Heart left ventricle (tissue), 16 donors: ENCODE data around the gene FREM1. TPM values are rescaled to one million over a fixed set of nuclear protein-coding genes. Genes with fewer than 3 reads are reported as not detected.

Experiments
- ATAC-seq, 4 donors: fragments of 200-7000 bp; cut with Tn5 transposase; one replicate each; pipeline ENCODE4 v1.9.1; 2020 to 2022; ENCODE audit warnings: moderate library complexity in 4 of 4, mild to moderate bottlenecking in 3 of 4, moderate number of reproducible peaks in 1 of 4
- DNase-seq, 5 donors: peaks; one replicate each; pipeline ENCODE4 v3.0.0-alpha.2; 2020
- H3K27ac ChIP-seq, 12 donors: fragments of 200-600 bp; sonication (generic) in 4 of 12; one replicate each; pipeline versions ENCODE4 v1.5.0 to v1.8.0; 2016 to 2022; ENCODE audit warnings: mild to moderate bottlenecking in 2 of 12
- H3K27me3 ChIP-seq, 9 donors: fragments of 200-600 bp; sonication (generic) in 2 of 9; one replicate each; pipeline versions ENCODE4 v1.5.1 to v1.8.0; 2016 to 2022; ENCODE audit warnings: mild to moderate bottlenecking in 3 of 9
- H3K36me3 ChIP-seq, 9 donors: fragments of 200-600 bp; sonication (generic) in 2 of 9; one replicate each; pipeline versions ENCODE4 v1.5.0 to v1.8.0; 2018 to 2022; ENCODE audit warnings: mild to moderate bottlenecking in 2 of 9
- H3K4me1 ChIP-seq, 12 donors: fragments of 200-600 bp; sonication (generic) in 4 of 12; one replicate each; pipeline versions ENCODE4 v1.5.0 to v1.8.0; 2016 to 2022; ENCODE audit warnings: mild to moderate bottlenecking in 3 of 12
- H3K4me3 ChIP-seq, 12 donors: fragments of 200-600 bp; sonication (generic) in 4 of 12; one replicate each; pipeline versions ENCODE4 v1.5.0 to v1.8.0; 2017 to 2022; ENCODE audit warnings: mild to moderate bottlenecking in 9 of 12, moderate library complexity in 4 of 12
- H3K9me3 ChIP-seq, 12 donors: fragments of 200-600 bp; sonication (generic) in 4 of 12; one replicate each; pipeline versions ENCODE4 v1.5.0 to v1.8.0; 2016 to 2022; ENCODE audit warnings: mild to moderate bottlenecking in 1 of 12
- POLR2A ChIP-seq, 2 donors: fragments of 450-650 bp; IDR thresholded peaks; one replicate each; pipeline ENCODE4 v1.6.1; 2017; ENCODE audit warnings: antibody characterized with exemption in 2 of 2, mild to moderate bottlenecking in 2 of 2, moderate library complexity in 2 of 2
- WGBS, 4 donors: extraction: QIAGEN DNeasy Blood & Tissue Kit in 2 of 4; methylation state at CpG; one replicate each; pipeline versions ENCODE4 v1.1.5 to v1.1.7; 2013 to 2018; 5-methylcytosine and 5-hydroxymethylcytosine counted together
- intact Hi-C, 10 donors: fragments of 100-400 bp; cut with DNase I; formaldehyde crosslinking; loops; one replicate each; pipeline versions ENCODE4 v1.11.1 to v1.14.2; 2022
- polyA plus RNA-seq, 2 donors: library from polyadenylated mRNA; stranded (reverse); fragments of 200-250 nt; gene quantifications; one replicate each; pipeline ENCODE4 v1.2.3, GENCODE V29; 2013
- total RNA-seq, 9 donors: library from RNA; depleted of rRNA in 2 of 9; stranded (reverse); fragments of >200 nt in 2 of 9; fragmentation: NEBNext Ultra II Directional in 3 of 9; extraction: Animal tissue kit (Norgen Biotek cat#: 25700) in 3 of 9; gene quantifications; one replicate each; pipeline versions ENCODE4 v1.1.0 to v1.2.4, GENCODE V29; 2016 to 2023
- TF ChIP-seq, protein P1 (sequence below), 12 donors: fragments of 200-600 bp; sonication (generic) in 4 of 12; IDR thresholded peaks; one replicate each; pipeline versions ENCODE4 v1.5.0 to v1.8.0; 2018 to 2022; ENCODE audit warnings: antibody characterized with exemption in 12 of 12, mild to moderate bottlenecking in 5 of 12
- donor health status: ischemic (EF 13 %, LVEDD 7.1; RV severe dilation, severe dysfunction).
- donor health status: healthy with polysubstance abuse.
- donor health status: DM: no; HTN: yes; CAD: no.
- donor health status: DM: no; HTN: no; CAD: no.
- donor health status: ischemic (EF 25% LVEDD 6.9; RV normal size, moderate dysfunction).
- donor health status: ischemic (EF 25% LVEDD 5.7; RV mildly dilated, moderate dysfunction).
- donor health status: healthy.
- donor health status: DM: yes; HTN: yes; CAD: no.
- donor health status: ischemic (EF 35%, LVEDD 5.7; RV mildly dilated, moderate dysfunction).
- donor health status: nonischemic (EF 11% LVEDD 7.7; RV severe dilation, severe dysfunction).
- donor health status: DM: yes; HTN: yes; CAD: no.
- donor health status: PGD.
- donor health status: ischemic (EF 29% LVEDD 5.4; RV normal size, mild dysfunction).
- donor health status: nonischemic (EF 23%, LVEDD 6.1; RV moderate dilation, normal function).

The FREM1 gene
- total and polyA plus RNA-seq, 11 donors = 0.29 to 6.5 (median 1.9) TPM

DNA sequence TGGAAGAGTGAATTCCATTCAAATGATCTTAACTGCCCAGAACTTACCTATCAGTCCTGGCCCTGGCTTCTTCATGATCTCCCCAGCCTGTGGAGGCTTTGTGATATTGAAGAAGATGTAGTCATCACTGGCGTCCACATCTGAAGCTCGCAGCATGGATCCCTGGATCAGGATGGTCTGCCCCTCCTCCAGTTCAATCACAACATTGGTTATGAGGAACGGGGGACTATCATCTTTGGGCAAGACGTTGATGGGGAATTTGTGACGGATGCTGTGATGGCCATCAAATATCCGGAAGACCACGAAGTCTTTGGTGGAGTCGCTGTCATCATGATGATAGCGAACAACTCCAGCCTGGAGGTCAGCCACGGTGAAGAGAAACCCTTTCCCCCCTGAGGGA is 68.0 kb downstream of the FREM1 start:
- TF ChIP-seq POLR2A (IDR thresholded peaks at IDR 0.05) = no peak
- TF ChIP-seq, protein P1, sequence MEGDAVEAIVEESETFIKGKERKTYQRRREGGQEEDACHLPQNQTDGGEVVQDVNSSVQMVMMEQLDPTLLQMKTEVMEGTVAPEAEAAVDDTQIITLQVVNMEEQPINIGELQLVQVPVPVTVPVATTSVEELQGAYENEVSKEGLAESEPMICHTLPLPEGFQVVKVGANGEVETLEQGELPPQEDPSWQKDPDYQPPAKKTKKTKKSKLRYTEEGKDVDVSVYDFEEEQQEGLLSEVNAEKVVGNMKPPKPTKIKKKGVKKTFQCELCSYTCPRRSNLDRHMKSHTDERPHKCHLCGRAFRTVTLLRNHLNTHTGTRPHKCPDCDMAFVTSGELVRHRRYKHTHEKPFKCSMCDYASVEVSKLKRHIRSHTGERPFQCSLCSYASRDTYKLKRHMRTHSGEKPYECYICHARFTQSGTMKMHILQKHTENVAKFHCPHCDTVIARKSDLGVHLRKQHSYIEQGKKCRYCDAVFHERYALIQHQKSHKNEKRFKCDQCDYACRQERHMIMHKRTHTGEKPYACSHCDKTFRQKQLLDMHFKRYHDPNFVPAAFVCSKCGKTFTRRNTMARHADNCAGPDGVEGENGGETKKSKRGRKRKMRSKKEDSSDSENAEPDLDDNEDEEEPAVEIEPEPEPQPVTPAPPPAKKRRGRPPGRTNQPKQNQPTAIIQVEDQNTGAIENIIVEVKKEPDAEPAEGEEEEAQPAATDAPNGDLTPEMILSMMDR (IDR thresholded peaks at IDR 0.05) = no peak
- Histone ChIP-seq H3K27ac (no peak overlapping the region), H3K9me3 (no peaks in the 10 kb centered on the region), H3K4me3 (no peak overlapping the region), H3K27me3 (no peaks in the 10 kb centered on the region), H3K4me1 (no peaks in the 10 kb centered on the region), H3K36me3 (peaks cover 0 to 37% (median 0%) of the 10 kb centered on the region in 9 donors)
- intact Hi-C loops = no loop called here
- no peak for DNase-seq
- ATAC-seq = no peak
- 90 to 96% (median 93%) methylated on average over 10 of the region's 10 CpGs for WGBS, 4 donors

DNA sequence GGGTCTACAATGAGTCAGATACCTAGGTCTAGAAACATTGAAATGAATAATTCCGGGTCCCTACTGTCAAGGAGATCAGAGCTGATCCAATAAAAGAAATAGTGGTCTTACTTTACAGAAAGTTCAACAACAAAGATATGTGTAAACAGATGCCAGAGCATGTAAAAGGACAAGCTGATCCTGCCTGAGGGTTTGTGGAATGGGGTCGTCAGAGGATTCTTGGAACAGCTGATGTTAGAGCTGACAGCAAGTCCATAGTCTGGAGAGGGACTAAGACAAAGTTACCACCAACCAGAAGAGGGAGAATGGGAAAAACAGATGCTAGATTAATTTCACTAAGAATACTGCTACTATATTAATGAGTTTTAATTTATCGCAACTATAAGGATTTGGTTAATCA is 71.5 kb downstream of the FREM1 start:
- no peaks in the 10 kb centered on the region for H3K4me1 ChIP-seq
- no peaks in the 10 kb centered on the region for H3K9me3 ChIP-seq
- peaks cover 0 to 32% (median 0%) of the 10 kb centered on the region in 9 donors for H3K36me3 ChIP-seq
- ATAC-seq (no peak), DNase-seq (no peak)
- TF ChIP-seq POLR2A (IDR thresholded peaks at IDR 0.05) = no peak
- TF ChIP-seq, protein P1 (IDR thresholded peaks at IDR 0.05) = no peak
- no peak overlapping the region for H3K27ac ChIP-seq
- intact Hi-C loops = no loop called here
- no peak overlapping the region for H3K4me3 ChIP-seq
- H3K27me3 ChIP-seq = no peaks in the 10 kb centered on the region
- WGBS, 4 donors = 60 to 76% (median 73%) methylated on average over 3 of the region's 3 CpGs

DNA sequence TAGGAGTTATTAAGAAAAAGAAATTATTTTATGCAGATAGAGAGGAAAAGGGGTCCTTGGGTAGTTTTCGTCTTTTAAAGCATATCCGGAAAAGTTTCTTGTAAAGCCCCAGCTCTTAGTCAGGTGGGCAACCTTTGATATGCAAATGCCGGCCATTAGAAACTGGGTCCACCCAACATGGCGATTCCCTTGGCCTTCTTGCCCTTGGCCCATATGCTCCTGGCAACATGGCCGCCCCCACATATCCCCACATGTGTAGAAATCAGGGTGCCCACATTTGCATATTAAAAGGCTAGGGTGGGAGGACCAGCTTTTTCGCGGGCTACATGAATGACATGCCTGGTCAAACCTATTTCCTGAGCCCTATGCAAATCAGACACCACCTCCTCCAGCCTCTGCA is 73.3 kb downstream of the FREM1 start:
- no peaks in the 10 kb centered on the region for H3K27me3 ChIP-seq
- WGBS, 4 donors = 91 to 98% (median 95%) methylated on average over 7 of the region's 7 CpGs
- no peak for TF ChIP-seq POLR2A (IDR thresholded peaks at IDR 0.05)
- TF ChIP-seq, protein P1 (IDR thresholded peaks at IDR 0.05) = no peak
- H3K9me3 ChIP-seq = no peaks in the 10 kb centered on the region
- DNase-seq (no peak), ATAC-seq (no peak)
- no peaks in the 10 kb centered on the region for H3K4me1 ChIP-seq
- no peak overlapping the region for H3K27ac ChIP-seq
- intact Hi-C loops = no loop called here
- H3K4me3 ChIP-seq = no peak overlapping the region
- H3K36me3 ChIP-seq = peaks cover 0 to 20% (median 0%) of the 10 kb centered on the region in 9 donors

DNA sequence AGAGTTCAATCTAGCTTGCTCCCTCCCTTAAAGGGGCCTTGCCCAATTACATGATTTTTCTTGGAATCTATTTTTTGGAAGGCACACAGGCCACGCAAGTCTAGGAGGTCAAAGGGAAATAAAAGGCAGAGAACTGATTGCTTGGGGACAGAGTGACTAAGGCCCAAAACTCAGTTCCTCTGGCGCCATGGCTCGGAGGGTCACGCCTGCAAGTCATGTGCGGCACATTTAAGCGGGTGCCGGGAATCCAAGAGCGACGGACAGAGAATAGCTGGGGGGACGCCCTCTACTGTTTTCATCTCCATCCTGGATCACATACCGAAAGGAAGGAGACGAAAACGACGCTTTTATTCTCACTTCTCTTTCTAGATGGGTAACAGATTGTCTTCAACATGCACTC is 78.6 kb downstream of the FREM1 start:
- Histone ChIP-seq H3K36me3 (peaks cover 0 to 8% (median 0%) of the 10 kb centered on the region in 9 donors), H3K27ac (no peak overlapping the region), H3K27me3 (no peaks in the 10 kb centered on the region), H3K4me3 (no peak overlapping the region), H3K9me3 (no peaks in the 10 kb centered on the region), H3K4me1 (no peaks in the 10 kb centered on the region)
- DNase-seq = no peak
- no peak for ATAC-seq
- TF ChIP-seq POLR2A (IDR thresholded peaks at IDR 0.05) = no peak
- TF ChIP-seq, protein P1 (IDR thresholded peaks at IDR 0.05) = no peak
- intact Hi-C loops = no loop called here
- 95 to 96% (median 95%) methylated on average over 14 of the region's 14 CpGs for WGBS, 4 donors
